GM19099 (cell line): ENCODE results near the gene RGS3.

Experiments used
- POLR2A ChIP-seq: IDR thresholded peaks from 3 replicates; pipeline ENCODE4 v1.6.1; 2011; ENCODE audit warnings: low read depth; ENCODE audit not compliant: insufficient read length; ENCODE audit errors: extremely low read depth

The RGS3 gene

GRCh38 chr9:113645227-113645977 lies 181.9 kb downstream of the RGS3 start:
- no peak for TF ChIP-seq POLR2A

- TF ChIP-seq POLR2A = no peak
These were observed 182.4 kb downstream of the RGS3 start for GRCh38 chr9:113645978-113646253.

DNA sequence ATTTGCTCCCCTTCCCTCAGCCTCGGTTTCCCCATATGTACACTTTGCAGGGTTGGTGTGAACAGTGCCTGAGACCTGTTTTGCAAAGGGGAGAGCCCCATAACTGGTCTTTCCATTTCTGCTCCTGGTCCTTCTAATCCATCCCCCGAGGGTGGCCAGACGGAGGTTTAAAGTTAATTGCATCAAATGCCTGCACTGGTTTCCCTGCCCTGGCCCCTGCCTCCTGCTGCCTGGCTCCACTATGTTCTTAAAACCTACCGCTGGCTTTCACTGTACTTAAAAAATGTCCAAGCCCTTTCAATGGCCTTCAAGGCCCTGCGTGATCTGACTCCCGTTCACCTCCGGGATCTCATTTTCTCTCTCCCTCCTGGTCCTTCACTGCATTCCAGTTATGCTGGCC lies 183.0 kb downstream of the RGS3 start:
- TF ChIP-seq POLR2A = no peak
